ENCODE measurements around the gene ZNF530. TPM values are rescaled to one million over a fixed set of nuclear protein-coding genes. Genes with fewer than 3 reads are reported as not detected.
A peak's percentile ranks its signal among the peaks of the same experiment; 100 is the strongest.

Gene ZNF530
- total RNA-seq, 2 experiments from 2014 or later: 2.7 to 3.4 TPM

DNA sequence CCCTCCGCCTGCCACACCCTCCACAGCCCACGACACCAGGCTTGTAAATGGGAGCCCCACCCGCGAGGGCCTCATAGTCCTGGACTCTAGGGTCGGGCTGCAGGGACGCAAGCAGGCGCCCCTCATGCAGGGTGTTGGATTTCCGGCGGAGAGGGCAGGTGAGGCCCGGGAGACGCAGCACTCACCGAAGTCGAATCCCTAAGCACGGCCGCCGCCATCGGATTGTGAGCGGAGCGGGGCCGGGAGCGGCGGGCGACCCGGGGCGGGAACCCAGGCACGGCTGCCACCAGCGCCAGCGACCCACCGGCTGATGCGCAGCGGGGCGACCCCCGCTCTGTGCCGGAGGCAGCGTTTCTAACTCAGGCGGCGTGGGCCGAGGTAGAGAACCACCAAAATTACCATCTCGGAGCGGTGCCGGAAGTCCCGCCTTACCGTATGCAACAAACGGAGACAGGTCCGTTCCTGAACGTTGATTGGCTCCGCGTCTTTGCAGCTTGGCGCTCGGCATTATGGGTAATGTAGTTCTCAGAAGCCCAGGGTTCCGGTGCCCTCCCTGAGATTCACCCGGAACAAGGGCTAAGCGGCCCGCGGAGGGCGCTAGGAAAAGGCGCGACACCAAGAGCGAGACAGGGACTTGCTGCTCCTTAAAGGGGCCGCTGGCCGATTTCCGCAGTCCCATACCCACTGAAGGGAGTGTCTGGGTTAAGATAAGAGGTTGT, 21.0 kb upstream of the ZNF530 start, which contains the start of gene ZNF416:
Gene ZNF416 (minus strand): TSS at position 425 of the 719 bp plus-strand sequence. CDS start 207 bp downstream, at position 218.
- Mint-ChIP-seq H3K4me1 (ENCODE audit: low read depth) (peaks cover 28% of the 10 kb centered on the region), H3K4me3 (peak within 1 kb of the TSS; percentile 94), H3K27me3 (no peaks in the 10 kb centered on the region), H3K36me3 (ENCODE audit: low read depth) (peaks cover 72% of the 10 kb centered on the region), H3K27ac (peak within 1 kb of the TSS; percentile 79), H3K9me3 (peaks cover 27% of the 10 kb centered on the region)
- ATAC-seq (ENCODE audit: poor library complexity) (peak; percentile 96), DNase-seq (peak; percentile 88 to 99 (median 94))
- Histone ChIP-seq H3K36me3 (ENCODE audit: insufficient read depth, low read length) (peaks cover 26% of the 10 kb centered on the region), H3K27ac (ENCODE audit: low read depth in 1 of 2, low read length in 2 of 2) (peak within 1 kb of the TSS; percentile 25 to 60), H3K9me3 (ENCODE audit: control insufficient read depth in 1 of 2, insufficient read depth in 1 of 2, low read length in 2 of 2) (peaks cover 44 to 50% of the 10 kb centered on the region in 2 experiments), H3K4me1 (ENCODE audit: insufficient read depth, low read length) (peaks cover 29% of the 10 kb centered on the region), H3K27me3 (ENCODE audit: control insufficient read depth in 1 of 2, insufficient read depth in 2 of 2, low read length in 2 of 2) (no peaks in the 10 kb centered on the region), H3K4me3 (ENCODE audit: low read length) (peak within 1 kb of the TSS; percentile 81)
- POLR2A ChIA-PET: interaction anchor here (0.5 to 2.2 kb wide), 11 partner anchors 20 to 605 kb away, joined by 3 to 6 read pairs (median 5); partner anchors contain the start of genes ZNF134, ZNF154, ZNF419 and ZNF530
- CTCF ChIA-PET: interaction anchor here (1.0 to 1.3 kb wide), 3 partner anchors 20 to 36 kb away, joined by 3 to 5 read pairs (median 4); partner anchors contain the start of gene ZNF134
- intact Hi-C loops (cut with DNase I, micrococcal nuclease): loop anchor here (1.0 to 5.0 kb wide), 10 partner anchors 19 to 189 kb away; partner anchors contain the start of genes ZNF211 (in 2 of the 2), ZNF549 (in 2 of the 2), ZNF134 (in 1 of the 2) and ZNF530 (in 1 of the 2)
- TF ChIP-seq, protein P1, sequence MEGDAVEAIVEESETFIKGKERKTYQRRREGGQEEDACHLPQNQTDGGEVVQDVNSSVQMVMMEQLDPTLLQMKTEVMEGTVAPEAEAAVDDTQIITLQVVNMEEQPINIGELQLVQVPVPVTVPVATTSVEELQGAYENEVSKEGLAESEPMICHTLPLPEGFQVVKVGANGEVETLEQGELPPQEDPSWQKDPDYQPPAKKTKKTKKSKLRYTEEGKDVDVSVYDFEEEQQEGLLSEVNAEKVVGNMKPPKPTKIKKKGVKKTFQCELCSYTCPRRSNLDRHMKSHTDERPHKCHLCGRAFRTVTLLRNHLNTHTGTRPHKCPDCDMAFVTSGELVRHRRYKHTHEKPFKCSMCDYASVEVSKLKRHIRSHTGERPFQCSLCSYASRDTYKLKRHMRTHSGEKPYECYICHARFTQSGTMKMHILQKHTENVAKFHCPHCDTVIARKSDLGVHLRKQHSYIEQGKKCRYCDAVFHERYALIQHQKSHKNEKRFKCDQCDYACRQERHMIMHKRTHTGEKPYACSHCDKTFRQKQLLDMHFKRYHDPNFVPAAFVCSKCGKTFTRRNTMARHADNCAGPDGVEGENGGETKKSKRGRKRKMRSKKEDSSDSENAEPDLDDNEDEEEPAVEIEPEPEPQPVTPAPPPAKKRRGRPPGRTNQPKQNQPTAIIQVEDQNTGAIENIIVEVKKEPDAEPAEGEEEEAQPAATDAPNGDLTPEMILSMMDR (IDR thresholded peaks at IDR 0.05): no peak

DNA sequence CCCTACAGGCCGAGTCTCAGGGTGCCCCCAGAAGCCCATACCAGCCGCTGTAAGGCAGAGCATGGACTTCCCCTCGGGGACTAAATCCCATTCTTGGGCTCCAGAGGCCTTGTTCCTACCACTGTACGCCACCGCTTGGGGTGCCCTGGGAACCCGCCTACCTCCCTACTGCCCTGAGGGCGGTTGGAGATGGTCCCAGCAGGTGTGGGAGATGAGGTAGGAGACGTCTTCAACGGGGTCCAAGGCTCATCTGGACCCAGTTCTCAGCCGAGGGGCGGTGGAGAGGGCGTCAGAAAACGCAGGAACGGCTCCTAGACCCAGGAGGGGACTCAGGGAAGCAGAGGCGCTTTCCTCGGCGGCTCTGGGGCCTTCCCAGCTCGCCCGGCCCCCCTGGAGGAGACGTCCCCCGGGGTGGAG, 16.6 kb upstream of the ZNF530 start:
- no peak for ATAC-seq (ENCODE audit: poor library complexity)
- Histone ChIP-seq H3K27me3 (ENCODE audit: control insufficient read depth in 1 of 2, insufficient read depth in 2 of 2, low read length in 2 of 2) (no peaks in the 10 kb centered on the region), H3K9me3 (ENCODE audit: control insufficient read depth in 1 of 2, insufficient read depth in 1 of 2, low read length in 2 of 2) (peaks cover 35 to 55% of the 10 kb centered on the region in 2 experiments), H3K4me1 (ENCODE audit: insufficient read depth, low read length) (peaks cover 34% of the 10 kb centered on the region), H3K4me3 (ENCODE audit: low read length) (peak overlapping the region; percentile 83), H3K36me3 (ENCODE audit: insufficient read depth, low read length) (peaks cover 10% of the 10 kb centered on the region), H3K27ac (ENCODE audit: low read depth in 1 of 2, low read length in 2 of 2) (no peak overlapping the region)
- Mint-ChIP-seq H3K4me1 (ENCODE audit: low read depth) (peaks cover 27% of the 10 kb centered on the region), H3K9me3 (peaks cover 31% of the 10 kb centered on the region), H3K36me3 (ENCODE audit: low read depth) (peaks cover 70% of the 10 kb centered on the region), H3K4me3 (no peak overlapping the region), H3K27me3 (no peaks in the 10 kb centered on the region), H3K27ac (no peak overlapping the region)
- DNase-seq: no peak
- intact Hi-C loops (cut with DNase I, micrococcal nuclease): loop anchor here in 1 of 2 experiments (5.0 to 10.0 kb wide), 2 partner anchors 144 to 572 kb away; partner anchors contain the start of genes ZNF329 and ZNF671
- CTCF ChIA-PET: interaction anchor here (2.1 kb wide), 1 partner anchor 106 kb away, joined by 6 read pairs; the partner anchor contains the start of gene ZNF772
- POLR2A ChIA-PET: interaction anchor here (0.9 to 1.7 kb wide), 4 partner anchors 16 to 106 kb away, joined by 4 to 5 read pairs (median 4); partner anchors contain the start of genes ZNF134, ZNF530 and ZNF772
- TF ChIP-seq, protein P1 (IDR thresholded peaks at IDR 0.05): no peak
